Neural progenitor cell (in vitro differentiated cells): ENCODE results near the gene SIRPA. TPM values are rescaled to one million over a fixed set of nuclear protein-coding genes. Genes with fewer than 3 reads are reported as not detected.

ENCODE experiments used
- DNase-seq: peaks from one replicate; pipeline ENCODE4 v3.0.0-alpha.2; 2016; ENCODE audit warnings: low spot score
- H2AFZ ChIP-seq: fragments of 200-600 bp; sonication (generic); replicated peaks from 2 replicates; pipeline ENCODE4 v1.6.1; 2016; ENCODE audit warnings: antibody characterized with exemption
- H3F3A ChIP-seq: fragments of 200-600 bp; sonication (generic); 2 replicates; pipeline ENCODE4 v1.6.1; 2016; ENCODE audit warnings: antibody characterized with exemption, low read depth
- H3K27ac ChIP-seq: fragments of 200-600 bp; sonication (generic); 2 replicates; pipeline ENCODE4 v1.5.1; 2016; ENCODE audit warnings: mild to moderate bottlenecking
- H3K27me3 ChIP-seq: fragments of 200-600 bp; sonication (generic); 2 replicates; pipeline ENCODE4 v1.6.1; 2016; ENCODE audit warnings: mild to moderate bottlenecking, moderate library complexity
- H3K36me3 ChIP-seq: fragments of 200-600 bp; sonication (generic); 2 replicates; pipeline ENCODE4 v1.5.1; 2016
- H3K4me1 ChIP-seq: fragments of 200-600 bp; sonication (generic); 2 replicates; pipeline ENCODE4 v1.6.1; 2016; ENCODE audit warnings: mixed run types
- H3K4me2 ChIP-seq: fragments of 200-600 bp; sonication (generic); 2 replicates; pipeline ENCODE4 v1.6.1; 2016
- H3K4me3 ChIP-seq: fragments of 200-600 bp; sonication (generic); 2 replicates; pipeline ENCODE4 v1.5.1; 2016
- H3K79me2 ChIP-seq: fragments of 200-600 bp; sonication (generic); 2 replicates; pipeline ENCODE4 v1.6.1; 2016; ENCODE audit warnings: low read depth
- H3K9ac ChIP-seq: fragments of 200-600 bp; sonication (generic); 2 replicates; pipeline ENCODE4 v1.6.1; 2016
- H3K9me3 ChIP-seq: fragments of 200-600 bp; sonication (generic); 2 replicates; pipeline ENCODE4 v1.5.1; 2016; ENCODE audit warnings: low read depth
- H4K20me1 ChIP-seq: fragments of 200-600 bp; sonication (generic); 2 replicates; pipeline ENCODE4 v1.6.1; 2016; ENCODE audit warnings: low read depth
- H3K27ac Mint-ChIP-seq: 3 replicates; pipeline ENCODE4 v1.8.0; 2021; ENCODE audit warnings: mixed read lengths
- H3K27me3 Mint-ChIP-seq: 2 replicates; pipeline ENCODE4 v1.8.0; 2022; ENCODE audit warnings: low read depth, mild to moderate bottlenecking, inconsistent platforms, moderate library complexity, mixed read lengths; ENCODE audit not compliant: insufficient read depth
- H3K36me3 Mint-ChIP-seq: 3 replicates; pipeline ENCODE4 v1.8.0; 2021; ENCODE audit warnings: mixed read lengths
- H3K4me1 Mint-ChIP-seq: 3 replicates; pipeline ENCODE4 v1.8.0; 2021; ENCODE audit warnings: mixed read lengths
- H3K4me3 Mint-ChIP-seq: 3 replicates; pipeline ENCODE4 v1.8.0; 2021; ENCODE audit warnings: mild to moderate bottlenecking, moderate library complexity, mixed read lengths
- H3K9me3 Mint-ChIP-seq: 3 replicates; pipeline ENCODE4 v1.8.0; 2020; ENCODE audit warnings: mixed read lengths
- CTCF ChIP-seq: fragments of 200-600 bp; sonication (generic); IDR thresholded peaks from 2 replicates; pipeline ENCODE4 v1.5.1; 2017; ENCODE audit warnings: antibody characterized with exemption, mild to moderate bottlenecking
- EZH2 ChIP-seq: fragments of 200-600 bp; sonication (generic); IDR thresholded peaks from 2 replicates; pipeline ENCODE4 v1.6.1; 2017; ENCODE audit warnings: antibody characterized with exemption, mild to moderate bottlenecking, moderate library complexity
- EZH2phosphoT487 ChIP-seq: fragments of 200-600 bp; sonication (generic); IDR thresholded peaks from 2 replicates; pipeline ENCODE4 v1.6.1; 2017; ENCODE audit warnings: antibody characterized with exemption
- total RNA-seq: library from RNA; depleted of rRNA; stranded (reverse); fragments of >200 nt; gene quantifications from 2 replicates; pipeline ENCODE4 v1.2.3, GENCODE V29; 2015; ENCODE audit warnings: low replicate concordance

SIRPA gene
- total RNA-seq, 1 donor from 2014 or later, result 5.1 TPM

- Histone ChIP-seq H2AFZ (no peak overlapping the region), H3F3A (no peaks in the 10 kb centered on the region), H3K4me1 (peaks cover 19% of the 10 kb centered on the region), H3K4me3 (no peak overlapping the region), H3K27ac (no peak overlapping the region), H3K27me3 (no peaks in the 10 kb centered on the region), H3K9me3 (no peaks in the 10 kb centered on the region), H3K4me2 (no peak overlapping the region), H3K79me2 (no peaks in the 10 kb centered on the region), H3K36me3 (no peaks in the 10 kb centered on the region), H3K9ac (no peak overlapping the region), H4K20me1 (no peaks in the 10 kb centered on the region)
- no peaks in the 10 kb centered on the region for H3K36me3 Mint-ChIP-seq
- H3K27ac Mint-ChIP-seq, result peak overlapping the region; percentile 72
- H3K4me3 Mint-ChIP-seq, result no peak overlapping the region
- TF ChIP-seq EZH2phosphoT487 (no peak), CTCF (no peak), EZH2 (no peak)
- no peaks in the 10 kb centered on the region for H3K9me3 Mint-ChIP-seq
- H3K27me3 Mint-ChIP-seq, result peaks cover 8% of the 10 kb centered on the region
- no peak for DNase-seq
- H3K4me1 Mint-ChIP-seq, result peaks cover 32% of the 10 kb centered on the region
Measured at GRCh38 chr20:1885940-1886693, 9.1 kb upstream of the SIRPA start.

GRCh38 chr20:1887321-1887720 lies 7.9 kb upstream of the SIRPA start:
- Mint-ChIP-seq H3K4me3 (no peak overlapping the region), H3K27me3 (peaks cover 8% of the 10 kb centered on the region), H3K36me3 (no peaks in the 10 kb centered on the region), H3K9me3 (no peaks in the 10 kb centered on the region), H3K27ac (no peak overlapping the region), H3K4me1 (peaks cover 35% of the 10 kb centered on the region)
- Histone ChIP-seq H2AFZ (no peak overlapping the region), H3K36me3 (no peaks in the 10 kb centered on the region), H4K20me1 (no peaks in the 10 kb centered on the region), H3K4me3 (no peak overlapping the region), H3K27ac (no peak overlapping the region), H3K27me3 (peaks cover 4% of the 10 kb centered on the region), H3F3A (no peaks in the 10 kb centered on the region), H3K4me1 (peaks cover 23% of the 10 kb centered on the region), H3K79me2 (no peaks in the 10 kb centered on the region), H3K9me3 (no peaks in the 10 kb centered on the region), H3K9ac (no peak overlapping the region), H3K4me2 (no peak overlapping the region)
- no peak for DNase-seq
- TF ChIP-seq CTCF (no peak), EZH2phosphoT487 (no peak), EZH2 (no peak)

- TF ChIP-seq CTCF (no peak), EZH2 (no peak), EZH2phosphoT487 (no peak)
- Histone ChIP-seq H3K4me1 (peaks cover 23% of the 10 kb centered on the region), H3K9ac (no peak overlapping the region), H3K27me3 (peaks cover 8% of the 10 kb centered on the region), H4K20me1 (no peaks in the 10 kb centered on the region), H3K4me2 (no peak overlapping the region), H3K79me2 (no peaks in the 10 kb centered on the region), H3K9me3 (no peaks in the 10 kb centered on the region), H3K4me3 (no peak overlapping the region), H3K27ac (no peak overlapping the region), H3K36me3 (no peaks in the 10 kb centered on the region), H3F3A (no peaks in the 10 kb centered on the region), H2AFZ (no peak overlapping the region)
- Mint-ChIP-seq H3K27ac (no peak overlapping the region), H3K27me3 (peaks cover 7% of the 10 kb centered on the region), H3K9me3 (no peaks in the 10 kb centered on the region), H3K36me3 (no peaks in the 10 kb centered on the region), H3K4me1 (peaks cover 37% of the 10 kb centered on the region), H3K4me3 (peak overlapping the region; percentile 9)
- DNase-seq, result no peak
Measured at GRCh38 chr20:1887756-1888155, 7.5 kb upstream of the SIRPA start.
